ENCODE measurements around the gene PLEKHM3. TPM values are rescaled to one million over a fixed set of nuclear protein-coding genes. Genes with fewer than 3 reads are reported as not detected.

The PLEKHM3 gene
- total and polyA plus RNA-seq, 2 donors, result 8.2 to 8.8 TPM

DNA sequence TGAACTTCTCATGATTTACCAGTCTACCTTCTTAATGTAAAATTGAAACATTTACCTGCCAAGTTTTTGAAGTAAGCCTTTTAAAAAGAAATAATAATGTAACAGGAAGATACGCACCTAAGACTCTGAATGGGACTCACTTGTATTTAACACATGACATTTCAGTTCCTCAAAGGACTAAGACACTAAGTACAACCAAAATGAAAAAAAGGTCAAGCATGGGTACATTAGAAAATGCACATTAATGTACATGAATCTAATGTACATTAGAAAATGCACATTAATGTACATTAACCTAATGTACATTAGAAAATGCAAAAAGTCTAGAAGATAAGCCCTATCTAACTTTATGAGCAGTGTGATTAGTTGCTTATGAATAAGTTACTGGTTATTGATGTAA is 186.3 kb downstream of the PLEKHM3 start:
- H3K9me3 ChIP-seq (ENCODE audit: control insufficient read depth in 2 of 2, insufficient read depth in 1 of 2, low read length in 1 of 2), result no peaks in the 10 kb centered on the region
- WGBS, result 96% methylated on average over 1 of the region's 1 CpG
- H3K4me3 ChIP-seq (ENCODE audit: low read length in 2 of 2), result no peak overlapping the region
- H3K36me3 ChIP-seq (ENCODE audit: control insufficient read depth in 2 of 2, insufficient read depth in 2 of 2, low read length in 1 of 2), result no peaks in the 10 kb centered on the region
- H3K27ac ChIP-seq (ENCODE audit: low read depth in 1 of 2, low read length in 1 of 2), result no peak overlapping the region
- H3K4me1 ChIP-seq (ENCODE audit: control insufficient read depth in 2 of 2, insufficient read depth in 2 of 2, low read length in 2 of 2), result no peaks in the 10 kb centered on the region
- no peaks in the 10 kb centered on the region for H3K27me3 ChIP-seq (ENCODE audit: control insufficient read depth in 2 of 2, insufficient read depth in 1 of 2, low read length in 1 of 2)
- DNase-seq (ENCODE audit: low read depth in 6 of 9, low spot score in 9 of 9), result no peak

DNA sequence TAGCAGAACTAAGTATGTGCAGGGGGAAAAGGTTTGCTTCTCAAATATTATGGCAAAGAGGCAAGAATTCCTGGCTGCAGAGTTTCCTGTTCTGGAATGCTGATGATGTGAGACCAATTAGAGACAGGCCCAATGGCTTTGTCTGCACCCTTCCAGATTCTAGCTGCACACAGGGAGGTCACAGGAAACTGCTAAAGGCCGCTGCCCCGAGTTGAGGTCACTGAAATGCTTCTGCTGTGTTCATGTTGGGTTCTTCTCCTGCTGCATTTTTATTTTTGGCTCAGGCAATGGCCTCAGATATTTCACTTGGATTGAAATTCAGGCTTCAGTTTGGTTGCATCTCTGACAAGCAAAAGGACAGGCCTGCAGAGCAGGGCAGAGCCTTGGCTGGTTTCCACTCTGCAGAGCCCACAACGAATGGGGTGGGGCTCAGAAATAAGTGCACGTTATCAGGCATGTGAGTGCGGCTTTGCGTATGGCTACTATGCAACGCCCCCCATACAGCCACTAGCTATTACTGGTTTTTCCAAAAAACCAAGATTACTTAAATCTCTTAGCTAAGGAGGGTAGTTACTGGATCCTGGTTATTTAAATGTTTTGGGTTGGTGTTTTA is 188.7 kb downstream of the PLEKHM3 start:
- Histone ChIP-seq H3K9me3 (ENCODE audit: control insufficient read depth in 2 of 2, insufficient read depth in 1 of 2, low read length in 1 of 2) (no peaks in the 10 kb centered on the region), H3K4me1 (ENCODE audit: control insufficient read depth in 2 of 2, insufficient read depth in 2 of 2, low read length in 2 of 2) (peaks cover 0 to 3% of the 10 kb centered on the region in 2 donors), H3K4me3 (ENCODE audit: low read length in 2 of 2) (no peak overlapping the region), H3K27ac (ENCODE audit: low read depth in 1 of 2, low read length in 1 of 2) (no peak overlapping the region), H3K27me3 (ENCODE audit: control insufficient read depth in 2 of 2, insufficient read depth in 1 of 2, low read length in 1 of 2) (no peaks in the 10 kb centered on the region), H3K36me3 (ENCODE audit: control insufficient read depth in 2 of 2, insufficient read depth in 2 of 2, low read length in 1 of 2) (no peaks in the 10 kb centered on the region)
- 92% methylated on average over 7 of the region's 7 CpGs for WGBS
- no peak for DNase-seq (ENCODE audit: low read depth in 6 of 9, low spot score in 9 of 9)

DNA sequence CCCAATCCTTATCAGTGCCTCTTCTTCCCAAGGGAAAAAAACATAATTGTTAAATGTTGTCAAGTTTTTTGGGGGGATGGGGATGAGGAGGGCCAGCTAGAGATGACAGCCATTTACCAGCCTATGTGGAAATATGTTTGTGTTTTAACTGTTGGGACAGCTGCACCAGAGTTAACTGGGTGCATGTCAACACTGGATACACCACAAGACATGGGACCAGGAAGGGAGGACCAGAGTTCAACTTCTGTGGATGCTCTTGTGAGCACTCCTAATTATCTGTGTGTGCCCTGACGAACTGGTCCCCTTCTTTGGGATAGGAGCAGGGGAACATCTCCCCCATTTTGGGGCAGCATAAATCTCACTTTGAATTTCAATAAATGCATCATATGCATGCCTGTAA is 189.5 kb downstream of the PLEKHM3 start:
- Histone ChIP-seq H3K4me3 (ENCODE audit: low read length in 2 of 2) (no peak overlapping the region), H3K9me3 (ENCODE audit: control insufficient read depth in 2 of 2, insufficient read depth in 1 of 2, low read length in 1 of 2) (no peaks in the 10 kb centered on the region), H3K27ac (ENCODE audit: low read depth in 1 of 2, low read length in 1 of 2) (no peak overlapping the region), H3K36me3 (ENCODE audit: control insufficient read depth in 2 of 2, insufficient read depth in 2 of 2, low read length in 1 of 2) (no peaks in the 10 kb centered on the region), H3K4me1 (ENCODE audit: control insufficient read depth in 2 of 2, insufficient read depth in 2 of 2, low read length in 2 of 2) (peaks cover 0 to 11% of the 10 kb centered on the region in 2 donors), H3K27me3 (ENCODE audit: control insufficient read depth in 2 of 2, insufficient read depth in 1 of 2, low read length in 1 of 2) (no peaks in the 10 kb centered on the region)
- 98% methylated on average over 1 of the region's 1 CpG for WGBS
- DNase-seq (ENCODE audit: low read depth in 6 of 9, low spot score in 9 of 9), result no peak

DNA sequence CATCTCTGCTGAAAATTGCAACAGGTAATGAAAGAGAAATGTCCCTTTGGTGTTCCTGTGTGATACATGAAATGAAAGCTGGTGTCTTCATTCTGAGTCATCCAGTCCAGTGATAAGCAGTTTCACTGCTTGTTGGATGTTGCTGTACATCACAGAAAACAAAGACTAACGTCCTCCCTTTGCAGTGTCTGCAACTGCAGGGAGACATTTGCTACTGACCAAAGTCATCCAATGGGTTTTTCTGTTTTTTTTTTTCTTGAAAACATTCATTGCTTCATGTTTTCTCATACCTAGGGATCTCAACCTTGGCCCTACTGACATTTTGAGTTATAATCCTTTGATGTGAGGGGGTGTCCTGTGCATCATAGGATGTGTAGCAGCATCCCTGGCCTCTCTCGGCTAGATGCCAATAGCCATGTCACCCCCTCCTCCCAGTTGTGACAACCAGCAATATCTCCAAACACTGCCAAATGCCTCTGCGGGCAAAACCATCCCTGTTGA is 192.0 kb downstream of the PLEKHM3 start:
- peaks cover 3 to 22% of the 10 kb centered on the region in 2 donors for H3K4me1 ChIP-seq (ENCODE audit: control insufficient read depth in 2 of 2, insufficient read depth in 2 of 2, low read length in 2 of 2)
- H3K36me3 ChIP-seq (ENCODE audit: control insufficient read depth in 2 of 2, insufficient read depth in 2 of 2, low read length in 1 of 2), result no peaks in the 10 kb centered on the region
- no peak for DNase-seq (ENCODE audit: low read depth in 6 of 9, low spot score in 9 of 9)
- 98% methylated on average over 3 of the region's 3 CpGs for WGBS
- peaks cover 0 to 2% of the 10 kb centered on the region in 2 donors for H3K9me3 ChIP-seq (ENCODE audit: control insufficient read depth in 2 of 2, insufficient read depth in 1 of 2, low read length in 1 of 2)
- H3K4me3 ChIP-seq (ENCODE audit: low read length in 2 of 2), result no peak overlapping the region
- no peak overlapping the region for H3K27ac ChIP-seq (ENCODE audit: low read depth in 1 of 2, low read length in 1 of 2)
- no peaks in the 10 kb centered on the region for H3K27me3 ChIP-seq (ENCODE audit: control insufficient read depth in 2 of 2, insufficient read depth in 1 of 2, low read length in 1 of 2)

DNA sequence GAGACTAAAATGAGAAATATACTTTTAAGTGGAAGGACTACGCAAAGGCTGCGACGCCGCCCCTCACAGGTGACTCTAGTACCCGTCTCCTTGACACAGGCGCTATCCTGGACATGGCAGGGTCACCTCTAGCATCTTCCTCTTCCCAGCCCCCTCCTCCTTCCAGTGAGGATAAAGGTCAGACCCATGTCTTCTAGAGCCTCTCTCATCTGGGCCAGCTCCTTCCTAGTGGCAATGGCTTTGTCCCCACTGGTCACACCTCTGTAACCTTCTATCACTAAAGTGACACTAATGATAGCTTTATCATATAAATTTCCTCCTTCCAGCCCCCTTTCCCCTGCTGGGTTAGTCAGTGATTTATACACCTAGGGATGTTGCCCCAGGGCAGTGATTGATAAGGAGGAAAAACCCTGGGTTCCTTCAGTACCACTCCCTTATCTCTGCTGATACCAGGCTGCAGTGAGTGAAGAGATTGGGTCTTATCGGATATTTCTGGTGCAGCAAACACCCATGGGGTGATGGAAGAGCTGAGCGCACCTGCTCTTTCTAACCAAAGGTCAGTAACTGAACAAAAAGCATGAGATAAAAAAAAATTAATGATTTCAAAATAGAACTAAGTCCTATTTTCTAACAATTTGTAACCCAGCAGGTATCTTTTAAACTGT is 193.6 kb downstream of the PLEKHM3 start:
- no peak for DNase-seq (ENCODE audit: low read depth in 6 of 9, low spot score in 9 of 9)
- Histone ChIP-seq H3K9me3 (ENCODE audit: control insufficient read depth in 2 of 2, insufficient read depth in 1 of 2, low read length in 1 of 2) (peaks cover 0 to 2% of the 10 kb centered on the region in 2 donors), H3K27me3 (ENCODE audit: control insufficient read depth in 2 of 2, insufficient read depth in 1 of 2, low read length in 1 of 2) (no peaks in the 10 kb centered on the region), H3K4me3 (ENCODE audit: low read length in 2 of 2) (no peak overlapping the region), H3K27ac (ENCODE audit: low read depth in 1 of 2, low read length in 1 of 2) (no peak overlapping the region), H3K4me1 (ENCODE audit: control insufficient read depth in 2 of 2, insufficient read depth in 2 of 2, low read length in 2 of 2) (peaks cover 3 to 28% of the 10 kb centered on the region in 2 donors), H3K36me3 (ENCODE audit: control insufficient read depth in 2 of 2, insufficient read depth in 2 of 2, low read length in 1 of 2) (peaks cover 0 to 6% of the 10 kb centered on the region in 2 donors)
- 99% methylated on average over 8 of the region's 8 CpGs for WGBS

DNA sequence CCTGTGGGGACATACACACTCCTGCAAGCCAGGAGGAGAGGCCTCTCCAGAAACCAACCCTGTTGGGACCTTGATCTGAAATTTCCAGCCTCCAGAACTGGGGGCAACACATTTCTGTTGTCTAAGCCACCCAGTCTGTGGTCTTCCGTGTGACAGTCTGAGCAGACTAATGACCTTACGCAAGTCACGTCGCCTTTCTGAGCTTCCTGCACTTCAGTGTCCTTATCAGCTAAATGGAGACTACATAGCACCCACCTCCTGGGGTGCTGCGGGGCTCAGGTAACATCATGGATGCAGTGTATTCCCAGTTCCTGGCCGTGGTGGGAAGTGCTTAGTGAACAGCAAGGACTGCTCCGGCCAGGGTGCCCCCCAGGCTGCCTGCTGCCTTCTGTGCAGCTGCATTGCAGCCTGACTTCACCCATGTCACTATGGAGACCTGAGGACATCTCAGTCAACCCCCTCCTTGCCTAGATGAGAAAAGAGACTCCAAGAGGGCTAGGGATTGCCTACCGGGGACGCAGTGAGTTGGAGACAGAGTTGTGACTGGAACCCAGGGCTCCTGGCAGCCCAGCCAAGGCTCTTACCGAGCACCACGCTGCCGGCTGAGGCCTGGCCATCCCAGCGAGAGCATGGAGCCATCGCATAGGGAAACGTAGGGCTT is 194.4 kb downstream of the PLEKHM3 start:
- DNase-seq (ENCODE audit: low read depth in 6 of 9, low spot score in 9 of 9), result no peak
- H3K27me3 ChIP-seq (ENCODE audit: control insufficient read depth in 2 of 2, insufficient read depth in 1 of 2, low read length in 1 of 2), result no peaks in the 10 kb centered on the region
- no peak overlapping the region for H3K4me3 ChIP-seq (ENCODE audit: low read length in 2 of 2)
- H3K4me1 ChIP-seq (ENCODE audit: control insufficient read depth in 2 of 2, insufficient read depth in 2 of 2, low read length in 2 of 2), result peaks cover 3 to 28% of the 10 kb centered on the region in 2 donors
- WGBS, result 93% methylated on average over 15 of the region's 15 CpGs
- no peak overlapping the region for H3K27ac ChIP-seq (ENCODE audit: low read depth in 1 of 2, low read length in 1 of 2)
- peaks cover 0 to 6% of the 10 kb centered on the region in 2 donors for H3K36me3 ChIP-seq (ENCODE audit: control insufficient read depth in 2 of 2, insufficient read depth in 2 of 2, low read length in 1 of 2)
- peaks cover 0 to 2% of the 10 kb centered on the region in 2 donors for H3K9me3 ChIP-seq (ENCODE audit: control insufficient read depth in 2 of 2, insufficient read depth in 1 of 2, low read length in 1 of 2)

DNA sequence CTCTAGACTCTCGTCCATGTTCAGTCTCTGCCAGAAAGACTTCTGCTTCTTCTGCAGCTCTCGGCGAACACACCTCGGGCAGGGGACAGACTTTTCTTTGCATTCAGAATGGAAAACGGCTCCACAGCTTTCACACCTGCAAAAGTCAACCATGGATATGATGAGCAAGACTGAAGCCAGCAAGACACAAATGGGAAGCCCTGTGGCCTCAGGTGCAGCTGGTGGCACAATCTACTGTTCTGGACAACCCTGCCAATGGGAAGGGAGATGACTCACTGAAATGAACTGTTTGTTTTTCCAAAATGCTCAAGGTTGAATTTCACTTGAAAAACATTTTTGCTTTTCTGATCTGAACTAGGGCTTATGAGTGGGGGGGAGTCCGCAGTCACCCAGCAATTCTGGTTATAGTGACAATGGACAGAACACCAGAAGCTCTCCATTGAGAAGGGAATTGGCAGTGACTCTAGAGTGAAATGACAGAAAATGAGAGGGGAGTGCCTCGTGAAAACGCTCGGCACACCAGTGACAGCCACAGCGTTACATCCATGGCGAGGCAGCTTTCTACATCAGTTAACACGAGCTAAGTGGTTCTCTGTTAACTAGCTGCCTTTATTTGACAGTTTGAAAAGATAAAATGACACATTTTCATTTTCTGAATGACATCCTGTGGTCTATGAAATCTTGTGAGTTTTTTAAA is 196.8 kb downstream of the PLEKHM3 start:
- H3K27ac ChIP-seq (ENCODE audit: low read depth in 1 of 2, low read length in 1 of 2), result peak overlapping the region; percentile 1 to 62
- DNase-seq (ENCODE audit: low read depth in 6 of 9, low spot score in 9 of 9), result no peak
- peaks cover 0 to 6% of the 10 kb centered on the region in 2 donors for H3K36me3 ChIP-seq (ENCODE audit: control insufficient read depth in 2 of 2, insufficient read depth in 2 of 2, low read length in 1 of 2)
- H3K9me3 ChIP-seq (ENCODE audit: control insufficient read depth in 2 of 2, insufficient read depth in 1 of 2, low read length in 1 of 2), result peaks cover 0 to 2% of the 10 kb centered on the region in 2 donors
- 92% methylated on average over 12 of the region's 12 CpGs for WGBS
- no peaks in the 10 kb centered on the region for H3K27me3 ChIP-seq (ENCODE audit: control insufficient read depth in 2 of 2, insufficient read depth in 1 of 2, low read length in 1 of 2)
- no peak overlapping the region for H3K4me3 ChIP-seq (ENCODE audit: low read length in 2 of 2)
- H3K4me1 ChIP-seq (ENCODE audit: control insufficient read depth in 2 of 2, insufficient read depth in 2 of 2, low read length in 2 of 2), result peaks cover 3 to 28% of the 10 kb centered on the region in 2 donors

DNA sequence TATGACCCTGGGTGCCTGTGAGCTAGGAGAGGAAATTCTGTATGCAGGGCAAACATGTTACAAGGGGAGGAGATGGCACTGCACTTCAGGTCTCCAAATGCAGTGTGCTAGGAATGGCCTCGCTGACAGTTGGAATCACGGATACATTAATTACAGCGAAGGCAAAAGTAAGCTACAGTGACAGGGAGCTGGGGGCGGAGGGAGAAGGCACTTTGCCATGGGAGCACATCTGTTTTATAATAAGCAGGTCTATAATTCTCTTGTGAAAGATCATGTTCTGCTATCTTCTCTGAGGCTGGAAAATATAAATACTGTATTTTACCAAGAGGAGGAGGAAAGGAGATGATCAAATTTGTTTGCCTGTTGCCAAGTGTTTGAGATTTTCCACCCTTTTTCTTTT is 199.3 kb downstream of the PLEKHM3 start:
- no peak overlapping the region for H3K27ac ChIP-seq (ENCODE audit: low read depth in 1 of 2, low read length in 1 of 2)
- no peak for DNase-seq (ENCODE audit: low read depth in 6 of 9, low spot score in 9 of 9)

More for the DNA sequence above, 199.3 kb downstream of the PLEKHM3 start:
- Histone ChIP-seq H3K4me3 (ENCODE audit: low read length in 2 of 2) (no peak overlapping the region), H3K9me3 (ENCODE audit: control insufficient read depth in 2 of 2, insufficient read depth in 1 of 2, low read length in 1 of 2) (peaks cover 0 to 2% of the 10 kb centered on the region in 2 donors), H3K36me3 (ENCODE audit: control insufficient read depth in 2 of 2, insufficient read depth in 2 of 2, low read length in 1 of 2) (peaks cover 3 to 6% of the 10 kb centered on the region in 2 donors), H3K4me1 (ENCODE audit: control insufficient read depth in 2 of 2, insufficient read depth in 2 of 2, low read length in 2 of 2) (peaks cover 3 to 18% of the 10 kb centered on the region in 2 donors), H3K27me3 (ENCODE audit: control insufficient read depth in 2 of 2, insufficient read depth in 1 of 2, low read length in 1 of 2) (no peaks in the 10 kb centered on the region)
- WGBS, result 97% methylated on average over 4 of the region's 4 CpGs

Data from thymus (tissue), 11 donors.